Stimulated activated CD8-positive, alpha-beta memory T cell treated with anti-CD3 and anti-CD28 coated beads, Interleukin-7, amount 100 ng/mL, for 1 hour (primary cell): ENCODE measurements around the gene SENP2.
"Not testable (repeated sequence)": the region's sequence is repeated elsewhere in the genome, so short reads cannot be mapped to it uniquely, and the experiment has no call there.

Experiments
- DNase-seq, 2 donors: peaks; one replicate each; pipeline ENCODE4 v3.0.0-alpha.2; 2020; ENCODE audit warnings: low read depth in 2 of 2

Gene SENP2

DNA sequence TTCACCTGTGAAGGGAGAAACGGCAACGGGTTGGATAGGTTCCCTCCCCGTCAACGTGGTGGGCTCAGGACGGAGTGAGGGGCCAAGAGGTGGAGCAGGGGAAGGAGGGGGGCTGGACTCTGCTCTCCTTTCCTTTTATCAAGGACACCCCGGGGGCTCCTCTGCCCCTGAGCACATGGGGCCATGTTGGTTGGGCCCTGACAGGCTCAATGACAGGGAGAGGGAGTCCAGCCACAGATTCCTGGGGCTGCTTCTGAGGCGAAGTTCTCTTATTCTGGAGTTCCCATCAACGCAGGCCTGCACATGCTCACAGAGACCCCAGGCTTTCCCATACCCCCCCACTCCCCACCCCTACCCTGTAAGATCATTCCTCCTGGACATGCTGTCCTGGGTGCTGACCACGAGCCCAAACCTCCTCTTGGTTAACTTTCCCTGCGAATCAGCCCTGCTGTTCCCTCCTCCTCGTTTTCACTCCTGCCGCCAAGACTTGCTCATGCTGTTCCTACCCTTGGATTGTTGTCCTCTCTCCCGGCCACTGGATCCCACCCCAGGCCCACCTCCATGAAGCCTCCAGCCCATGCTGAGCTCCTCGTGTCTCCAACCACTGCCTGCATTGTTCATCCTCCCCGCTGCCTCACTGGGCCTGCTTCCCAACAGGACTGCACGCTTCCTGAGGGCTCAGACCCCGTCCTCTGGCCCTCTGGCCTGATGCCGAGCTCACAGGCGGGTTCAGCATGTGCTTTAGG lies 61.2 kb downstream of the SENP2 start:
- no peak for DNase-seq

DNA sequence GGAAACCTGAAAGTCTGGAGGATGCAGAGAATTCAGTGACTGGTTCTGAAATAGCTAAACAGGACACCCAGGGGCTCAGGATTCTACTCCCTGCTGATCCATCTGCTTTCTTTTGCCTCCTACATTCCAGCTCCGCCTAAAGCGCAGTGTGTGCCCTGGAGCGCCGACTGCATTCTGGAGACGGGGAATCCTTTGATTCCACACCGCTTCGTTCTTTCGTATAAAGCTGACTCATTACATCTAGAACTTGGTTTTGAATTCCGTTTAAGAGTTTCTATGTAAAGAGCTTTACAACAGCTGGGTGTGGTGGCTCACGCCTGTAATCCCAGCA lies 61.8 kb downstream of the SENP2 start:
- no peak for DNase-seq

DNA sequence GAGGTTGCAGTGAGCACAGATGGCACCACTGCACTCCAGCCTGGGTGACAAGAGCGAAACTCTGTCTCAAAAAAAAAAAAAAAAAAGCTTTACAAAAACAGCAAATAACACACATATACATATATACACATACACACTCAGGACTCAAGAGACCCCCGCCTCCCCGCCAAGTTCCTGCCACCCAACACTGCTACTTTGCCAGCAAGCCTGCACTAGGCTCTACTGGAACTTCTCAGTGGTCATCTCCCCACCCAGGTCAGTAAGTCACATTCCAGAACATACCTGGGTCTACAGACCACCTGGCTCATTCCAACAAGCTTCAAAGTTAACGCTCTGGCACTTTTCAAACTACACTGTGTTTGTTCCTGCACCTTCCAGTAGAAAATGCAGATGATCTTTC lies 62.3 kb downstream of the SENP2 start:
- DNase-seq = no peak

DNA sequence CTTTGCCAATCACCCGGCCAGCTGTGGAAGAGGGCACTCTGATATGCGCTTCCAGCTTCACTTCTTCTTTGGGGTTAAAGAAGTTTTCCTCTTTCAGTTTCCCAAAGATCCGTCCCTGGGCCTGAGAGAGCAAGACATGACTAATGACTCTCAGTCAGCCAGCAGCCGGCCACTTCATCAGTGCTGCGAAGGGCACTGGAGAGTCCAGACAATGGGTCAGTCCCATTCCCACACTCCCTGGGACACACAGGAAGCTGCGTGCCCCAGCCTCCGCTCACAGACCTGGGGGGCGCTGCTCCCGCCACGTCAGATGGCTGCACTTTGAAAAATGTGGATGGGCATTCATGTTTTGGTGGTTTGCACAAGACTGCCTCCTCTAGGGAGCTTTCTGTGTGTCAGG lies 63.3 kb downstream of the SENP2 start:
- no peak for DNase-seq

DNA sequence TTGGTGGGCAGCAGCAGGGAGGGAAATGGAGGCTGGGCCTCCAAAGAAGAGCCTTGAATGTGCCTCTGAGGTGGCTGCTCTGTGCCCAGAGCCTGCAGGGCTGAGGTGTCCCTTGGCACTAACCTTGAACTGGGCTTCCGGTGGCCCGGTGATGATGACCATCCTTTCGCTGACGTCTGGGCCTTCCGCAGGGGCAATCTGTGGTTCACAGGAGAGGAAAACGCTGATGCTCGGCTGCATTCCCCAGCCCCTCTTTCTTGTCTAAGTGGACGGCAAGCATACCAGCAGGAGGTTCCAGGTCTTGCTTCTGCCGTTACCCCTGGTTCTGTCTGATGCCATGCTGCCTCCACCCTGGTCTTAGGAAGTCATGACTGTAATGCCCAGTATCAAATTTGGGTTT lies 65.9 kb downstream of the SENP2 start:
- DNase-seq = no peak

DNA sequence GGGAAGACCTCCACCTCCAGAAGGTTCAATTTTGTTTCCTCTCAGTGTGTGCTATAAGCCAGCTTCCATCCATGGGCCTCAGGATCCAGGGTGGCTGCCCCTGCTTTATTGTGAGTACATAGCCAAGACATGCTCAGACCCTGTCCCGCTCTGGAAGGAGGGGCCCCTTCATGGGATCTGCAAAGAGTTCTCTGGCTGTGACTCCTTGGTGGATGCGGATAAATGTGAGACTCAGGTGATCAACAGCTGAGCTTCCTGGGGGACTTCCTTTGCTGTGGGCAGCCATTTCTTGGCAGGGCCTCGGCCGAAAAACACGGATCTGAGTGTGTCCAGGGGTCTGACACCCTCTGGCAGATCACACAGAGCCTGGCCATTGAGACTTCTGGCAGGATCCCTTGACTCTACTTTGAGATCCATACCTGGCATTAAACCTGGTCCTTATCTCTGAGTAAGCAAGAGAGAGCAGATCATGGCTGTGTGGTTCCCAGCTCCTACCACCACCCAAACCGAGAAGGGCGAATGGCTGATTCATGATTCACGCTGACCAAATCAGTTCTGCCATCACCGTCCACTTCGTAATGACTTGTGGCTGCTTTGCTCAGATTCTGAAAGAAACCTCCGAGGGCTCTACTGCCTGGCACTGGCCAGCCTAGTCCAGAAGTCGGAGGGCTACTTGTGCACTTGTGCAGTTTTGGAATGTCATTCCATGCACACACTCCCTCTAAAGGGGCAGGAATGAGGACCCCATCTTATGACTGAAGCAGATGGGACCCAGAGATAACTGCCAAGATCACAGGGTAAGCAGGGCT lies 68.1 kb downstream of the SENP2 start:
- DNase-seq = no peak

DNA sequence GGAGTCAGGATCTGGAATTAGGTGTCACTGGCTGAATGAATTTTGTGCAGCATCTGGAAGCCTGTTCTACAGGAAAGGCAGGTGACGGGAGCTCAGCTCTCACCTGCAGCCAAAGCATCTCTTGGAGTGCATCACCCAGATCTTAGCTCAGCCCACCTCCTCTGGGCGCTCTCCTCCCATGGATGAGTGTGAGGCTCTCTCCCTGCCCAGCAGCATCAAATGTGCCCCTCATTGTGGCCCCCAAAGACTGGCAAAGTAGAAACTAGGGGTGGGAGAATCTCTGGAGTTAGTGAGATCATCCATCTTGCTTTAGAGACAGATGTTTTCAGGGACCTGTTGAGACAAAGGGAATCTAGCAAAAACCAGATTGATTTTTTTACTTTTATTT lies 68.7 kb downstream of the SENP2 start:
- no peak for DNase-seq

DNA sequence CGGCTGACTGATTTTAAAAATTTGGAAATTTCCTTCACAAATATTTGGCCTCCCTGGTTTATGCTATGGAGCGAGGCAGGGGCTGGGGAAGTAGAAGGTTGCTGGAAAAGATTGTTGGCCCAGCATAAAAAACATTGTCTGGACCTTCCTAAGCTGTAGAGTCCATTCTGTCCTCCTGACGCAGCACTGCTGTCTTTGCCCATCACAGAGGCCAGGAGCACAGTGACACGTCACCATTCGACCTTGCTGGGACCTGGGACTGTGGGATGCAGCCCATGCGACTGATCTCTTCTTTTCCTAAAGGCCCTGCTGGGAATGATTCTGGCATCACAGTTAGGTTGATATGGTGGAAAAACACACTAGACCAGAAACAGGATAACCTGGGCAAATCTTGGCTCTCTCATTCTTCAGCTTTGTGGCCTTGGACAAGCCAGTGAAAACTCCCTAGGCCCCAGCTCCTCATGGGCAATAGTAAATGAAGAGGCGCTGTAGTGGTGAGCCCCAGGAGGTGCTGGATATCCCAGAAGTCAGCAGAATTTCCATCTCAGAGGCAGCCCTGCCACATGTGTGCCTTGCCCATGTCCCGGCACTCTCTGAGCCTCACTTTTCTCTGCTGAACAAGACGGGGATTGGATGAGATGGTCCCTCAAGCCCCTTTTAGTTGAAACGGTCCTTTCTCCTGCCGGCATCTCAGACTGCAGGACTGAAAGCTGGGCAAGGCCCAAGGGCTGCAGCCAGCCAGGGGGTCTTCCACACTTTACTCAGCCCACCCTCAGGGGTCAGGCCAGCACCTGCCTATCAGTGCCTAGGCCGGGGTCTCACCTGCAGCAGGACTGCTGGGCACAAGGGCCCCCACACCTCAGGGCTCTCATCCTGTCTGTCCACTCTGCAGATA lies 69.6 kb downstream of the SENP2 start:
- DNase-seq = no peak

DNA sequence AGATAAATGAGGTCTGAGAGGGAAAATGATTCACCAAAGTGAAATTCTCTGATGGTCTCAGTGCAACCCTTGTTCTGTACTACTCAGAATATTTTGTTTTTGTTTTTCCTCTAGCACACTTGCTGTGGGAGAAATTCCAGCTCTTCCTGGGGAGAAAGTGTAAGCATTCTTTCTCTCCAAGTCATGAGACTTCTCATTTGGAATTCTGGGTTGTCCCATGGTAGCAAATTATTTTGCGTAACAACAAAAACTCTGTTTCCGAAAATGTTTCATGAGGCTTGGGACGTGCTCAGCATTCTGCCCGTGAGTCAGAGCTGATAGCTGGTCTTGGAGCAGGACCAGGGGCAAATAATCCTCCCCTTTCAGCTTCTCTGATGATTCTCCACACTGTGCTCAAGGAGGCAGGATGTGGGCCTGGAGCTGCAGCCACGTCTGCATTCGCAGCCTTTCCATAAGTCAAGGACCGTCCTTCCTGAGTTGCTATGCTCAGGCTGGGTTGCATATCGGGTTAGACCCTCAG lies 70.3 kb downstream of the SENP2 start:
- DNase-seq = no peak

DNA sequence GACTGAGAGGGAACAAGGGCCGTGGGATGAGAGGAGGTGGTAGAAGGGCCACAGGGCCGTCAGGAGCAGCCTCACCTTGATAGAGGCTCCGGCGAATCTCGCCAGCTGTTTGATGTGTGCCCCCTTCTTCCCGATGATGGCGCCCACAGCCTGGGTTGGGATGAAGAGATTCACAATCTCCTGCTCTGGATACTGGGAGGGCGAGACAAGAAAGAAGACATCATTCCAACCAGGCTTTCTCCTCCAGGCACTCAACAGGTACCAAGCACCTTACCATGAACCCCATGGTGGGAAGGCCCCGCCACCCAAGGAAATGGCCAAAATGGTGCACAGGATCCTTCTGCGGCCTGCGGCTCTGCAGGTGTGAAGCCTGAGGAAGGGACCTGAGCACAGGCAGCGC lies 71.1 kb downstream of the SENP2 start:
- no peak for DNase-seq

DNA sequence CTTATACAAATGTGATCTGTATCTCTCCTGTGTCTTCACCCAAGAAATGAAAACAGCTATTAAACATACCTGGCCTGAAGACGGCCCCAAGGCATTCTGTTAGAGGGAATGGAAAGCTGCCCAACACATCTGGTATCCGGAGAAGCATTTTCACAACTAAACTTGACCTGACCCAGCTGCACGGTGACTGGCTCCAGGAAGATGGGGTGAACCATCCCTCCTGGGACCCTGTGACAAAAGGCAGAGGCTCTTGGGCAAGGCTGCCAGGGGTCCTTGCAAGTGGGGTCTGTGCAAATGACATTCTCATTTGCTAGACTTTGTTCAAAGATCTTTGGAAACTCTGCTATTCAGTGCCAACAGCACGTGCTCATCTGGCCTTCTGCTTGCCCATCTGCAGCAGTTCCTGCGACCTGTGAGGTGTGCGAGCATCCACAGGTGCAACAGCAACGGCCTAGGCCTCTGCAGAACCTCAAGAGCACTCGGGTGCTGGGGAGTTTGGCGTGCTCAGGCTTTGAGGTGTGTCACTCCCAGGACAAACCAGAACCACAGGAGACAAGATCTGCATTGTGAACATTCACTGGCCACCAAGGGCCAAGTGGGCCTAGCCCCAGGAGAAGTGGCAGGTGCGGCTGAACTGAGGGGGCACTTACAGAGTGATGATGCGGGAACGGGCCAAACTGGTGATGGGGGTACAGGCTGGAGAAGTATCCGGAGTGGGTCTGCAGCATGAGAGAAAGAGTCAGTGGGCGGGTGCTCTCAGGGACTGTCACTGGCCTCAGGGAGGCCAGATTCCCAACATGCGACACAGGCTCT lies 71.8 kb downstream of the SENP2 start:
- DNase-seq = no peak

DNA sequence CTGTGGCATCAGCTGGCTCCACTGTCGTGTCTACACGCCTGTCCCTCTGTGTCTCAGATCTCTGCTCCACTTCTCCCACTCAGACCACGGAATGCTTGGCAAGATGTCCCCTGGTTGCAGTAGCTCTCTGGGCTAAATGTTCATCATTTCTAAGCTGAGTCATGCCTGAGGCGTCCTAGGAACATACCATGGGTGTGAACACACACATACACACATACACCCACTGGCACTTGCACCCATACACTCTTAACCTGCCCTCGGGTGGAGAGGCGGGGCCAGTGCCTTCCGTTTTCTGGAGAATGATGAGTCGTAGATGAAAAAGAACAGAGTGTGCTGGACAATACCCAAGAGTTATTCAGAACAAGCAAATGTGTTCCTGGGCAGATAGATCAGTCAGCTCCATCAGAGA lies 72.4 kb downstream of the SENP2 start:
- DNase-seq = no peak

DNA sequence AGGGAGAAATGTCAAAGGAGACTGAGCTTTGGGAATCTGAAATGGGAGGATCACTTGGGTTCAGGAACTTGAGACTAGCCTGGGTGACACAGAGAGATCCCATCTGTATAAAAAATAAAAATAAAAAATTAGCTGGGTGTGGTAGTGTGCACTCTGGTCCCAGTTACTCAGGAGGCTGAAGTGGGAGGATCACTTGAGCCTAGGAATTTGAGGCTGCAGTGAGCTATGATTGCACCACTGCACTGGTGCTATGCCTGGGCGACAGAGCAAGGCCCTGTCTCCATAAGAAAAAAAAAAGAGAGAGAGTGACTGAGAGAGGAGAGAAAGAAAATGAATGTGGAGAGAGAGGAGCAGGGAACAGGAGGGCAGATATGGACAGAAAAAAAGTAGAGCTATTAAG lies 72.8 kb downstream of the SENP2 start:
- no peak for DNase-seq

DNA sequence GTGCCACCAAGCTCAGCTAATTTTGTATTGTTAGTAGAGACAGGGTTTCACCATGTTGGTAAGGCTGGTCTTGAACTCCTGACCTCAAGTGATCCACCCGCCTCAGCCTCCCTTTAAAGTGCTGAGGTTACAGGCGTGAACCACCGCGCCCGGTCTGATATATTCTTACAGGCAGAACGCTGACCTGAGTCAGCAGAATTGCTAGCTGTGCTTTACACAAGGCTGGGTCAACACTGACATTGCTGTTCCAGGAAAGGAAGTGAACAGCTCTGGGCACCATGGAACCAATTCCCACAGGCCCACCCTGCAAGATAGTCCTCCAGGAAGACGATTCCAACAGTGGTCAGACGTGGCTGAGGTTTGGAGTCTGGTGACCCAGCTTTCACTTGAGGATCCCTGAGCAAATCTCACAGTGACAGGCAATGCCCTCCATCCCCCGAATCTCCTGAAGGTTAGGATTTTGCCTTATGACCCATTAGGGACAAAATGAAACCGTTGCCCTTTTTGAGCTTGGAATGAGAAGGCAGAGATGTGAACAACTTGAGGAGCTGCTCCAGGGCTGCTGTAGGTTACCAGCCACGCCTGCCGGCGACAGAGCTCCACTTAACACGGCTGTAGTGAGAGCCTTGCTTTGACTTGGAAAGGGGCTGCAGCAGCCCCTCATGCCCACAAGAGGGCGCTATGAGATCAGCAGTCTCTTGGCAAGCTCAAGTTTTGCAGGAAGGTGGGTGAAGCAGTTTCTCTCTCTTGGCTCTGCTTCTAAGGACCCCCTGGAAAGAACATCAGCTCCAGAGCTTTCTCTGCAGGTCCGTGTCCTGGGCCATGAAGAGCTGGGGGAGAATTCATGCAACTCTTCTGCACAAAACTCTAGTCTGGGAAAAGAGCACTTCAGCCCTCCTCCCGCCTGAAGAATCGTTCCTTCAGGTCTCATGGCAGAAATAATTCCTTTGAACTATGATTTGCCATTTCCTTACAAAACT lies 74.1 kb downstream of the SENP2 start:
- DNase-seq = peak; percentile 12 to 36

DNA sequence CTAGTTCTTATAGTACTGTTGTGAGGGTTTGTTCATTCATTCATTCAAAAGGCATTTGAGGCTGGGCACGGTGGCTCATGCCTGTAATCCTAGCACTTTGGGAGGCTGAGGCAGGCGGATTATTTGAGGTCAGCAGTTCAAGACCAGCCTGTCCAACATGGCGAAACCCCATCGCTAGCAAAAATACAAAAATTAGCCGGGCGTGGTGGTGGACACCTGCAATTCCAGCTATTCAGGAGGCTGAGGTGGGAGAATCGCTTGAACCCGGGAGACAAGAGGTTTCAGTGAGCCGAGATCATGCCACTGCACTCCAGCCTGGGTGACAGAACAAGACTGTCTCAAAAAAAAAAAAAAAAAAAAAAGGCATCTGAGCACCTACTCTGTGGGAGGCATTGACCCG lies 75.2 kb downstream of the SENP2 start:
- DNase-seq = not testable (repeated sequence)

DNA sequence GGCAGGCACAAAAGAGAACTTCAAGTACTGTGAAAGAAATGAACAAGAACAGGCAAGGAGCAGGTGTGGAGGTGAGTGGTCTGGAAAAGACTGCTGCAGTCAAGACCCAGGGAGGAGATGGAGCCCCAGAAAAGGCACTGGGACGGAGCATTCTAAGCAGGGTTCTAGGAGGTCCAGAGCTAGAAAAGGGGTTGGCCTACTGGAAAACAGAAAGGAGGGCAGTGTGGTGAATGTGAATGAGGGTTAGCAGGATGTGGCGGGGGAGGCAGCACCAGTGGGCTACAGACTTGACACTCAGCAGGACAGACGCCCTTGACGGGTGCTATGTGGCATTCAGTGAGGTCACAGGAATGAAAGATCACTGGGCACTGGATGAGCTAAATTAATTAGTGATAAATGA lies 75.7 kb downstream of the SENP2 start:
- no peak for DNase-seq

DNA sequence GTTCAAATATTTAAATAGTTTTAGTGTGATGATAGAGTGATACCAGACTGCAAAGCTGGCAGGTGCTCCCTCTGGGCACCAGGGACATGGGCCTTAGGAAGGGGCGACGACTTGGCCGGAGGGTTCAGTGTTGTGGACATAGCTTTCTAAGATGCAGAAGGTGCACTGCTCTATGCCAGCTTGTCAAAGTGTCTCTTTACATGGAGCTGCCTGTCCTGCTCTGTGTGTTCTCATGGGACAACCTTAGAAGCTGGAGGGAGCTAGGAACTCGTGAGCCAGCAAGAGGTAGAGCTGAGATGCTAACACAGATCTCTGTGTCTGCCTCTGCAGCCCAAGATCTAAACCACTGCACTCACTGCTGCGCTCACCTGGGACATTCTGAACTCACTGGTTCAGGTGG lies 77.8 kb downstream of the SENP2 start:
- DNase-seq = no peak

DNA sequence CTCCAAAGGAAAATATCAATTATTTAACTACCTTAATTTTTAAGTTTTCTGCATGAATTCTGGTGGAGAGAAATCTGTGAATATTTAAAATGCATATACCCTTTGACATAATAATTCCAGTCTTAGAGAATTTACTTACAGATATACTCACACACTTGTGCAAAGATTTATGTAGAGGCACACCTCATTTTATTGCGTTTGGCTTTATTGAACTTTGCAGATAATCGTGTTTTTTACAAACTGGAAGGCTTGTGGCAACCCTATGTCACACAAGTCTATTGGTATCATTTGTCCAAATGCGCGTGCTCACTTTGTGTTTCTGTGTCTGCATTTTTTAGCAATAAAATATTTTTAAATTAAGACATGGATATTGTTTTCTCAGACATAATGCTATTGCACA lies 81.5 kb downstream of the SENP2 start:
- DNase-seq = no peak

DNA sequence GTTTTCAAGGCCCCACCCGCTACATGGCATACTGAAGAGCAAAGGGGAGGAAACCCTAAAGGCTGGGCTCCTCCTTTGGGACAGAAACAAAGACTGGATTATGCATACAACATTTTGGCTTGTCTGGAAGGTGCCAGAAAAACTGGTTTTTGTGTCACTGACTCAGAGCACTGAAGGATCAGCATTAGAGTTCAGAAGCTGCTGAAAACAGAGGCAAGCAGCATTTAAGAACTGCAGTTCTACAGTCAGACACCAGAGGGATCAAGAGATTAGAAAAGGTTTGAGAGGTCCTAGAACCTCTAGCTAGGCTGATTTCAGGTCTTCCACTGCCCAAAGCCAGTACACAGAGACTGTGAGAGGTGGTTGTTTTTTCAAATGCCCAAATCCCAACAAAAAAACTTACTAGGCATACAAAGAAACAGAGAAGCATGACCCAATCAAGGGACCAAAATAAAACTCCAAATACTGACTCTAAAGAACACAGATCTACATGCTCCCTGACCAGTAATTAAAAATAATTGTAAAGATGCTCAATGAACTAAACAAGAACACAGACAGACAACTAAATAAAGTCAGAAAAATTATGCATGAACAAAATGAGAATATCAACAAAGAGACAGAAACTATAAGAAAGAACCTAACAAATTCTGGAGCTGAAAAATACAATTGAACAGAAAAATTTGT lies 91.2 kb downstream of the SENP2 start:
- DNase-seq = no peak

DNA sequence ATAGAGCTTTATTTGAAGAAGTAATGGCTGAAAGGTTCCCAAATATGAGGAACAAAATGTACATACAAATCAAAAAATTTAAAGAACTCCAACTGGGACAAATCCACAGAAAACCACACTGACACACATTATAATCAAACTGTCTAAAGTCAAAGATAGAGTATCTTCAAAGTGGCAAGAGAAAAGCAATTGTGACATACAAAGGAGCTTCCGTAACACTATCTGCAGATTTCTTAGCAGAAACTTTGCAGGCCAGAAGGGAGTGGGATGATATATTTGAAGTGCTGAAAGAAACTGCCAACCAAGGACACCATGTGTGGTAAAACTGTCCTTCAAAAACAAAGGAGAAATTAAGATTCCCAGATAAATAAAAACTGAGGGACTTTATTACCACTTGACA lies 91.9 kb downstream of the SENP2 start:
- no peak for DNase-seq
